Hepatocyte (in vitro differentiated cells): Measurements from ENCODE around the gene FMO2. TPM values are rescaled to one million over a fixed set of nuclear protein-coding genes. Genes with fewer than 3 reads are reported as not detected.
"Not testable (repeated sequence)": the region's sequence is repeated elsewhere in the genome, so short reads cannot be mapped to it uniquely, and the experiment has no call there.

Experiments
- DNase-seq: peaks from one replicate; pipeline ENCODE4 v3.0.0-alpha.2; 2016; ENCODE audit warnings: low spot score
- H2AFZ ChIP-seq: fragments of 200-600 bp; sonication (generic); 2 replicates; pipeline ENCODE4 v1.6.0; 2016; ENCODE audit warnings: antibody characterized with exemption, mild to moderate bottlenecking
- H3K27ac ChIP-seq: fragments of 200-600 bp; sonication (generic); 2 replicates; pipeline ENCODE4 v1.5.1; 2016; ENCODE audit warnings: mild to moderate bottlenecking
- H3K27me3 ChIP-seq: fragments of 200-600 bp; sonication (generic); 2 replicates; pipeline ENCODE4 v1.6.1; 2016
- H3K36me3 ChIP-seq: fragments of 200-600 bp; sonication (generic); replicated peaks from 2 replicates; pipeline ENCODE4 v1.5.1; 2016; ENCODE audit warnings: low read depth; ENCODE audit not compliant: insufficient read depth
- H3K4me1 ChIP-seq: fragments of 200-600 bp; sonication (generic); 2 replicates; pipeline ENCODE4 v1.5.1; 2016; ENCODE audit warnings: mild to moderate bottlenecking, moderate library complexity; ENCODE audit not compliant: insufficient read depth
- H3K4me2 ChIP-seq: fragments of 200-600 bp; sonication (generic); 2 replicates; pipeline ENCODE4 v1.6.0; 2016
- H3K4me3 ChIP-seq: fragments of 200-600 bp; sonication (generic); 2 replicates; pipeline ENCODE4 v1.5.1; 2016; ENCODE audit warnings: mild to moderate bottlenecking
- H3K79me2 ChIP-seq: fragments of 200-600 bp; sonication (generic); 2 replicates; pipeline ENCODE4 v1.6.0; 2017; ENCODE audit warnings: mild to moderate bottlenecking
- H3K9me2 ChIP-seq: fragments of 200-600 bp; sonication (generic); replicated peaks from 2 replicates; pipeline ENCODE4 v1.6.0; 2017; ENCODE audit warnings: mild to moderate bottlenecking; ENCODE audit not compliant: insufficient read depth
- H3K9me3 ChIP-seq: fragments of 200-600 bp; sonication (generic); 2 replicates; pipeline ENCODE4 v1.5.1; 2016; ENCODE audit warnings: low read depth, mild to moderate bottlenecking
- H4K20me1 ChIP-seq: fragments of 200-600 bp; sonication (generic); 2 replicates; pipeline ENCODE4 v1.6.0; 2016; ENCODE audit warnings: mild to moderate bottlenecking; ENCODE audit not compliant: insufficient read depth, poor library complexity, severe bottlenecking
- EZH2 ChIP-seq: fragments of 200-600 bp; sonication (generic); IDR thresholded peaks from 2 replicates; pipeline ENCODE4 v1.6.1; 2016; ENCODE audit warnings: antibody characterized with exemption, mild to moderate bottlenecking, borderline replicate concordance
- EZH2phosphoT487 ChIP-seq: fragments of 200-600 bp; sonication (generic); IDR thresholded peaks from one replicate; pipeline ENCODE4 v1.6.1; 2018; ENCODE audit warnings: antibody characterized with exemption, mild to moderate bottlenecking, low read depth, moderate library complexity; ENCODE audit not compliant: unreplicated experiment, severe bottlenecking
- WGBS: methylation state at CpG from one replicate; pipeline ENCODE4 v1.1.6; 2016; ENCODE audit warnings: low lambda C conversion rate; ENCODE audit errors: missing lambda C conversion rate; 5-methylcytosine and 5-hydroxymethylcytosine counted together
- polyA plus RNA-seq: library from polyadenylated mRNA; unstranded; fragments of >200 nt; fragmentation: Nextera tagmentation; extraction: Ambion mirVana; gene quantifications from 2 replicates; pipeline ENCODE4 v1.2.1, GENCODE V29; 2016
- total RNA-seq: library from RNA; depleted of rRNA; stranded (reverse); fragments of >200 nt; gene quantifications from 2 replicates; pipeline ENCODE4 v1.2.3, GENCODE V29; 2014
- TF ChIP-seq, protein P1 (sequence below): fragments of 200-600 bp; sonication (generic); IDR thresholded peaks from 2 replicates; pipeline ENCODE4 v1.5.1; 2016; ENCODE audit warnings: antibody characterized with exemption, mild to moderate bottlenecking; ENCODE audit not compliant: poor library complexity

Gene FMO2
- total and polyA plus RNA-seq, 2 experiments from 2014 or later = 0.70 TPM; not detected in 1

DNA sequence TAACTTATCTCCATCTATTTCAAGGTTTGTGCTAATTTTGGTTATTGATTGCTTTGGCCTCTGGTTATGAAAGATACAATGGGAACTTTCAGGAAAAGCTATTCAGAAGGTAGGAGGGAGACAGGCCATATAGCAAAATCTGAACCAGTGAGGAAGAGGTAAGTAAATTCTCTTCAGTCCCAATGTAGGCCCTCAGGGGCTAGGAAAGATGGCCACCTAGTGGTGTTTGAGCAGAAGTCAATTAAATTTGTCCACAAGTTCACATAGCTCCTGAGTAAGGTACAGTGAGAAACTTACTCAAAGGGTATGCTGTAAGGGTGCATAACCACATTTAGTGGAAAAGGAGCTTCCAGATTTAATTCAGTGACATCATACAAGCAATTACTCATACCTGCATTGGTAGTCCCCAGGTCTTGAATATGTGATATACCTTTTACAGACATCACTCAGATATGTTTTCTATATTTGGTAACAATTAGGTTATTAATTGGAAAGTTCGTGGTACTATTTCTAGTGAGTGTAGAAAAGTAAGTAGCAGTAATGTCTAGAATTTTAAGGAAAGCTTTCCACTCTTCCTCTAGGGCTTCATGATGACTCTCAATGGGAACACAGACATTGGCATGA is 41.8 kb downstream of the FMO2 start:
- no peak overlapping the region for H3K4me3 ChIP-seq
- no peak overlapping the region for H3K4me2 ChIP-seq
- H3K27ac ChIP-seq = no peak overlapping the region
- peak; percentile 83 for DNase-seq
- H3K4me1 ChIP-seq = peaks cover 4% of the 10 kb centered on the region
- H3K27me3 ChIP-seq = no peaks in the 10 kb centered on the region
- WGBS = 87% methylated on average over 1 of the region's 1 CpG
- no peaks in the 10 kb centered on the region for H3K9me3 ChIP-seq
- H4K20me1 ChIP-seq = no peaks in the 10 kb centered on the region
- no peaks in the 10 kb centered on the region for H3K79me2 ChIP-seq
- H2AFZ ChIP-seq = no peak overlapping the region
- no peaks in the 10 kb centered on the region for H3K36me3 ChIP-seq
- no peaks in the 10 kb centered on the region for H3K9me2 ChIP-seq
- TF ChIP-seq, protein P1, sequence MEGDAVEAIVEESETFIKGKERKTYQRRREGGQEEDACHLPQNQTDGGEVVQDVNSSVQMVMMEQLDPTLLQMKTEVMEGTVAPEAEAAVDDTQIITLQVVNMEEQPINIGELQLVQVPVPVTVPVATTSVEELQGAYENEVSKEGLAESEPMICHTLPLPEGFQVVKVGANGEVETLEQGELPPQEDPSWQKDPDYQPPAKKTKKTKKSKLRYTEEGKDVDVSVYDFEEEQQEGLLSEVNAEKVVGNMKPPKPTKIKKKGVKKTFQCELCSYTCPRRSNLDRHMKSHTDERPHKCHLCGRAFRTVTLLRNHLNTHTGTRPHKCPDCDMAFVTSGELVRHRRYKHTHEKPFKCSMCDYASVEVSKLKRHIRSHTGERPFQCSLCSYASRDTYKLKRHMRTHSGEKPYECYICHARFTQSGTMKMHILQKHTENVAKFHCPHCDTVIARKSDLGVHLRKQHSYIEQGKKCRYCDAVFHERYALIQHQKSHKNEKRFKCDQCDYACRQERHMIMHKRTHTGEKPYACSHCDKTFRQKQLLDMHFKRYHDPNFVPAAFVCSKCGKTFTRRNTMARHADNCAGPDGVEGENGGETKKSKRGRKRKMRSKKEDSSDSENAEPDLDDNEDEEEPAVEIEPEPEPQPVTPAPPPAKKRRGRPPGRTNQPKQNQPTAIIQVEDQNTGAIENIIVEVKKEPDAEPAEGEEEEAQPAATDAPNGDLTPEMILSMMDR = peak; percentile 75
- no peak for TF ChIP-seq EZH2phosphoT487

DNA sequence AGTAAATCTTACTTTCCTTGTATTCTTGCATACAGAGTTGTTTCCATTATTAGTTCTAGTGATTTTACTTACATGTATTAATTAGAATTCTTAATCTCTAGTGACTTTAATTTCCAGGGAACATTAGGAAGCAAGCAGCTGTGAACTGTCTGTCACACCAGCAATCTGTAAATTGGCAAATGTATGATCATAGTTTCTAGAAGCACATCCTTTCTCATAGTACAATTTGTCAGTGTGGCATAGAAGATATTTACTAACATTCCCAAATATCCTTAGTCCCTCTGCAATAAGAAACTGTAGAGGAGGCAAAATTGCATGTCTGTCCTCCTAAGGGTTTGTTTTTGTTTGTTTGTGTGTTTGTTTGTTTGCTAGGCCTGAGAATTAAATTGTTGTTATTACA is 46.2 kb downstream of the FMO2 start:
- H4K20me1 ChIP-seq = no peaks in the 10 kb centered on the region
- H3K27ac ChIP-seq = no peak overlapping the region
- H3K4me2 ChIP-seq = no peak overlapping the region
- H3K4me1 ChIP-seq = no peaks in the 10 kb centered on the region
- H3K9me2 ChIP-seq = no peaks in the 10 kb centered on the region
- no peaks in the 10 kb centered on the region for H3K27me3 ChIP-seq
- no peaks in the 10 kb centered on the region for H3K79me2 ChIP-seq
- no peaks in the 10 kb centered on the region for H3K36me3 ChIP-seq
- H2AFZ ChIP-seq = no peak overlapping the region
- no peak for DNase-seq
- H3K9me3 ChIP-seq = no peaks in the 10 kb centered on the region
- no peak overlapping the region for H3K4me3 ChIP-seq
- TF ChIP-seq, protein P1 = no peak
- no peak for TF ChIP-seq EZH2phosphoT487
- TF ChIP-seq EZH2 = no peak

DNA sequence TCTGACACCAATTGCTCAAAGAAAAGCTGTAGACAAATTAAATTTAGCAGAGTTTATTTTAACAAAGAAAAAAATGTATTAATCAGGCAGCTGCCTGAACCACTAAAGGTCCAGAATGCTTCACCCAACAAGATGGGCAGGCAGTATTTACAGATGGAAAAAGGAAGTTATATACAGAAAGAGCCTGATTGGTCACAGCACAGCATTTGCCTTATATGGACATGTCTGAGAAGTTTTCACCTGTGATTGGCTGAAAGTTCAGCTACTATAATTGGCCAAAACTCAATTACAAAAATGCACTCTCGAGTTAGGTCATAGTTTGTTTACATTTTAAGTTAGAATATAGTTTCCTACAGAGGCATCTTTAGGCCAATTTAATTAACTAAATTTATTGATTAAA is 48.1 kb downstream of the FMO2 start:
- no peaks in the 10 kb centered on the region for H4K20me1 ChIP-seq
- no peaks in the 10 kb centered on the region for H3K27me3 ChIP-seq
- DNase-seq = no peak
- H3K27ac ChIP-seq = no peak overlapping the region
- H3K4me2 ChIP-seq = no peak overlapping the region
- H3K79me2 ChIP-seq = no peaks in the 10 kb centered on the region
- no peaks in the 10 kb centered on the region for H3K36me3 ChIP-seq
- H3K4me1 ChIP-seq = no peaks in the 10 kb centered on the region
- TF ChIP-seq, protein P1 = no peak
- TF ChIP-seq EZH2 = no peak
- no peak for TF ChIP-seq EZH2phosphoT487
- no peak overlapping the region for H3K4me3 ChIP-seq
- no peak overlapping the region for H2AFZ ChIP-seq
- no peaks in the 10 kb centered on the region for H3K9me2 ChIP-seq
- H3K9me3 ChIP-seq = no peaks in the 10 kb centered on the region
- 100% methylated on average over 1 of the region's 1 CpG for WGBS

DNA sequence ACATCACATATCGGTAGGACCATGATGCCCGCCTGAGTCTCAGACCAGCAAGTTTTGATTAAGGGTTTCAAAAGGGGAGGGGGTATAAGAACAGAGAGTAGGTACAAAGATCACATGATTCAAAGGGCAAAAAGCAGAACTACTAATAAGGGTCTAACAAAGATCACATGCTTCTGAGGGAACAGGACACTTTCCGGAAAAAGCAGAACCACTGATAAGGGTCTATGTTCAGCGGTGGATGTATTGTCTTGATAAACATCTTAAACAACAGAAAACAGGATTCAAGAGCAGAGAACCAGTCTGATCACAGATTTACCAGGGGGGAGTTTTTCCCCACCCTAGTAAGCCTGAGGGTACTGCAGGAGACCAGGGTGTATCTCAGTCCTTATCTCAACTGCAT is 51.1 kb downstream of the FMO2 start:
- H3K27me3 ChIP-seq, H3K4me3 ChIP-seq: not testable (repeated sequence)

More for the DNA sequence above, 51.1 kb downstream of the FMO2 start:
- H3K4me2 ChIP-seq, DNase-seq, H2AFZ ChIP-seq, H3K9me2 ChIP-seq, H3K36me3 ChIP-seq, H3K79me2 ChIP-seq, H3K9me3 ChIP-seq, H3K4me1 ChIP-seq, H3K27ac ChIP-seq, H4K20me1 ChIP-seq: not testable (repeated sequence)
- 88% methylated on average over 4 of the region's 4 CpGs for WGBS
